HepG2 (cell line): ENCODE measurements around the gene PSMD6. TPM values are rescaled to one million over a fixed set of nuclear protein-coding genes. Genes with fewer than 3 reads are reported as not detected.

Experiments
- ASH2L ChIP-seq: fragments of 300-600, 200-600 bp; sonication (generic); IDR thresholded peaks from 2 replicates; pipeline ENCODE4 v1.7.0; 2017; ENCODE audit warnings: low read depth, mild to moderate bottlenecking, moderate library complexity, mixed read lengths, low read length; ENCODE audit not compliant: insufficient read length
- ATF7 ChIP-seq, 2 experiments: fragments of 450-650 bp in 1 of 2; sonication (generic) in 1 of 2; formaldehyde crosslinking in 1 of 2; IDR thresholded peaks; 2 replicates each; pipeline versions ENCODE4 v1.4.0 to v1.6.1; 2016 to 2020; ENCODE audit warnings: antibody characterized with exemption in 1 of 2, mild to moderate bottlenecking in 1 of 2, missing genetic modification reagents in 1 of 2
- FOXO1 ChIP-seq: sonication (generic); formaldehyde crosslinking; IDR thresholded peaks from 2 replicates; pipeline ENCODE4 v1.4.0; 2020; ENCODE audit warnings: missing genetic modification reagents
- GATAD2A ChIP-seq: IDR thresholded peaks from 2 replicates; pipeline ENCODE4 v1.6.1; 2016
- GTF3A ChIP-seq: sonication (generic); formaldehyde crosslinking; conservative IDR thresholded peaks from 2 replicates; pipeline ENCODE4 v1.4.0; 2020; ENCODE audit warnings: mild to moderate bottlenecking, missing genetic modification reagents
- HNRNPK ChIP-seq: fragments of 200-400 bp; formaldehyde crosslinking; IDR thresholded peaks from 2 replicates; pipeline ENCODE4 v1.6.1; 2018; ENCODE audit warnings: low read length, low read depth, moderate library complexity, mild to moderate bottlenecking; ENCODE audit not compliant: poor library complexity, severe bottlenecking
- KMT2B ChIP-seq: IDR thresholded peaks from 2 replicates; pipeline ENCODE4 v1.6.1; 2016; ENCODE audit warnings: missing genetic modification reagents, missing compliant biosample characterization
- MLX ChIP-seq: IDR thresholded peaks from 2 replicates; pipeline ENCODE4 v1.6.1; 2016
- MLXIP ChIP-seq: sonication (generic); formaldehyde crosslinking; IDR thresholded peaks from 2 replicates; pipeline ENCODE4 v1.9.0; 2021; ENCODE audit warnings: missing genetic modification reagents, borderline replicate concordance
- SMARCC2 ChIP-seq: fragments of 450-650 bp; IDR thresholded peaks from 2 replicates; pipeline ENCODE4 v1.6.1; 2017; ENCODE audit warnings: antibody characterized with exemption, mild to moderate bottlenecking
- SP2 ChIP-seq: sonication (generic); formaldehyde crosslinking; IDR thresholded peaks from 2 replicates; pipeline ENCODE4 v1.5.1; 2020; ENCODE audit warnings: mild to moderate bottlenecking, missing genetic modification reagents
- SP5 ChIP-seq: IDR thresholded peaks from 2 replicates; pipeline ENCODE4 v1.6.1; 2016; ENCODE audit warnings: low read depth, borderline replicate concordance
- STAT5B ChIP-seq: sonication (generic); formaldehyde crosslinking; IDR thresholded peaks from 2 replicates; pipeline ENCODE4 v1.4.0; 2020; ENCODE audit warnings: missing genetic modification reagents
- TAF1 ChIP-seq: sonication (generic); formaldehyde crosslinking; IDR thresholded peaks from 2 replicates; pipeline ENCODE4 v1.4.0; 2020; ENCODE audit warnings: missing genetic modification reagents
- TBP ChIP-seq: sonication (generic); formaldehyde crosslinking; IDR thresholded peaks from 2 replicates; pipeline ENCODE4 v1.5.0; 2020; ENCODE audit warnings: missing genetic modification reagents
- ZNF205 ChIP-seq: IDR thresholded peaks from 2 replicates; pipeline ENCODE4 v1.6.1; 2018; ENCODE audit warnings: missing biosample characterization, missing genetic modification reagents
- ZNF260 ChIP-seq: sonication (generic); formaldehyde crosslinking; IDR thresholded peaks from 2 replicates; pipeline ENCODE4 v1.4.0; 2020; ENCODE audit warnings: missing genetic modification reagents, low read depth, mild to moderate bottlenecking, borderline replicate concordance
- ZNF292 ChIP-seq: sonication (generic); formaldehyde crosslinking; IDR thresholded peaks from 2 replicates; pipeline ENCODE4 v1.8.1; 2022; ENCODE audit warnings: mild to moderate bottlenecking, low read depth, missing genetic modification reagents, borderline replicate concordance
- ZNF441 ChIP-seq: sonication (generic); formaldehyde crosslinking; IDR thresholded peaks from 2 replicates; pipeline ENCODE4 v1.7.0; 2021; ENCODE audit warnings: missing genetic modification reagents, borderline replicate concordance
- ZNF512B ChIP-seq: sonication (generic); formaldehyde crosslinking; IDR thresholded peaks from 2 replicates; pipeline ENCODE4 v1.5.1; 2020; ENCODE audit warnings: missing genetic modification reagents, mild to moderate bottlenecking, borderline replicate concordance
- ZNF703 ChIP-seq: sonication (generic); formaldehyde crosslinking; IDR thresholded peaks from 2 replicates; pipeline ENCODE4 v1.5.1; 2020; ENCODE audit warnings: missing genetic modification reagents, mild to moderate bottlenecking, moderate library complexity, borderline replicate concordance
- ZNF749 ChIP-seq: sonication (generic); formaldehyde crosslinking; IDR thresholded peaks from 2 replicates; pipeline ENCODE4 v1.8.0; 2022; ENCODE audit warnings: mild to moderate bottlenecking, missing genetic modification reagents, moderate library complexity, borderline replicate concordance
- ZSCAN12 ChIP-seq: sonication (generic); formaldehyde crosslinking; IDR thresholded peaks from 2 replicates; pipeline ENCODE4 v1.9.0; 2021; ENCODE audit warnings: mild to moderate bottlenecking, missing genetic modification reagents
- ZSCAN20 ChIP-seq: sonication (generic); formaldehyde crosslinking; IDR thresholded peaks from 2 replicates; pipeline ENCODE4 v1.4.0; 2020; ENCODE audit warnings: missing genetic modification reagents, mild to moderate bottlenecking, borderline replicate concordance
- polyA plus RNA-seq, 8 experiments: library from polyadenylated mRNA; depleted of rRNA in 3 of 8; stranded (reverse) in 7 of 8; unstranded in 1 of 8; fragments of >200 nt; fragmentation: Illumina TruSeq in 4 of 8; extraction: Trizol in 4 of 8; gene quantifications; 2 replicates each; pipeline versions ENCODE4 v1.2.1 to v1.2.3, GENCODE V29; 2011 to 2016; ENCODE audit warnings: low read depth in 4 of 8, missing spikeins in 1 of 8, mixed read lengths in 1 of 8; ENCODE audit not compliant: insufficient read depth in 1 of 8
- total RNA-seq, 5 experiments: library from RNA; depleted of rRNA; stranded (reverse); fragments of >200 nt; fragmentation: Illumina TruSeq; extraction: Trizol; gene quantifications; 2 replicates each; pipeline ENCODE4 v1.2.3, GENCODE V29; 2016; ENCODE audit warnings: low read depth in 1 of 5

PSMD6 gene
- total and polyA plus RNA-seq, 2 of the 13 experiments (the other 11 are each of a cell fraction or from before 2014, with no cell fraction given), result 36.8 to 117 TPM

- TF ChIP-seq HNRNPK, result no peak
- TF ChIP-seq STAT5B (CRISPR knock-in tag), result no peak
- no peak for TF ChIP-seq ZSCAN12 (CRISPR knock-in tag)
- TF ChIP-seq MLXIP (CRISPR knock-in tag), result no peak
- TF ChIP-seq ZSCAN20 (CRISPR knock-in tag), result no peak
- TF ChIP-seq ZNF441 (CRISPR knock-in tag), result 0 out of 2 replicates have a peak, but pooled peaks have one; percentile 21
- TF ChIP-seq TAF1 (CRISPR knock-in tag), result peak; percentile 49; the same call in 1 of the 2 replicates
- TF ChIP-seq ZNF205 (CRISPR knock-in tag), result 0 out of 2 replicates have a peak, but pooled peaks have one; percentile 38
- TF ChIP-seq SP5 (CRISPR knock-in tag), result no peak
- peak; percentile 22; the same call in 1 of the 2 replicates for TF ChIP-seq KMT2B
- no peak for TF ChIP-seq MLX
- no peak; the same call in 1 of the 2 replicates for TF ChIP-seq ZNF292
- TF ChIP-seq SP2, result no peak
- TF ChIP-seq ZNF749 (CRISPR knock-in tag), result no peak
- no peak for TF ChIP-seq ZNF512B (CRISPR knock-in tag)
- no peak for TF ChIP-seq ZNF260 (CRISPR knock-in tag)
- TF ChIP-seq ZNF703 (CRISPR knock-in tag), result no peak
- TF ChIP-seq GATAD2A (CRISPR knock-in tag), result peak; percentile 67
- no peak for TF ChIP-seq SMARCC2
- TF ChIP-seq TBP, result no peak
- no peak for TF ChIP-seq GTF3A
- TF ChIP-seq ASH2L, result peak; percentile 89
- no peak; the same call in 1 of the 2 replicates for TF ChIP-seq FOXO1 (CRISPR knock-in tag)
- TF ChIP-seq ATF7 (IDR thresholded peaks at IDR 0.05), result no peak
- TF ChIP-seq ATF7 (CRISPR knock-in tag; IDR thresholded peaks at IDR 0.05), result no peak
Measured at GRCh38 chr3:63967675-63968611, 55.4 kb downstream of the PSMD6 start (continued).
